Measurements from ENCODE around the gene ZNF283.

Gene ZNF283

GRCh38 chr19:43826787-43827754 lies at the start of gene ZNF283:
Gene ZNF283, plus strand, starts transcription at chr19:43827321. Its CDS starts 6,184 bp downstream, at chr19:43833505.
- peak; percentile 58 to 90 for DNase-seq

DNA sequence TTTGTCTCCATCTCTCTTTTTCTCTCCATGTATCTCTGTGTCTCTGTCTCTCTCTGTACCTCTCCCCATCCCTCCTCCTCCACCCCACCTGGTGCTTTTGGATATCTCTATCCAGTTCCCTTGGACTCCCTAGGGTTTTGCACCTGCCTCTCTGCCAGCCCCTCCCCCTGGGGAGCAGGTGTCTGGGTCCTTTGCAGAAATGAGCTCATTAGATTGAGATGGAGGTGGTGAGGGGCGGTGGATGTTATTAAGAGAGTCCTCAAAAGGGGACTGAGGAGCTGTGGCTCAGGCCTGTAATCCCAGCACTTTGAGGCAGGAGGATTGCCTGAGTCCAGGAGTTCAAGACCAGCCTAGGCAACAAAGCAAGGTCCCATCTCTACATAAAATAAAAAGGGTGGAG lies 48.5 kb upstream of the ZNF283 start:
- no peak for DNase-seq

DNA sequence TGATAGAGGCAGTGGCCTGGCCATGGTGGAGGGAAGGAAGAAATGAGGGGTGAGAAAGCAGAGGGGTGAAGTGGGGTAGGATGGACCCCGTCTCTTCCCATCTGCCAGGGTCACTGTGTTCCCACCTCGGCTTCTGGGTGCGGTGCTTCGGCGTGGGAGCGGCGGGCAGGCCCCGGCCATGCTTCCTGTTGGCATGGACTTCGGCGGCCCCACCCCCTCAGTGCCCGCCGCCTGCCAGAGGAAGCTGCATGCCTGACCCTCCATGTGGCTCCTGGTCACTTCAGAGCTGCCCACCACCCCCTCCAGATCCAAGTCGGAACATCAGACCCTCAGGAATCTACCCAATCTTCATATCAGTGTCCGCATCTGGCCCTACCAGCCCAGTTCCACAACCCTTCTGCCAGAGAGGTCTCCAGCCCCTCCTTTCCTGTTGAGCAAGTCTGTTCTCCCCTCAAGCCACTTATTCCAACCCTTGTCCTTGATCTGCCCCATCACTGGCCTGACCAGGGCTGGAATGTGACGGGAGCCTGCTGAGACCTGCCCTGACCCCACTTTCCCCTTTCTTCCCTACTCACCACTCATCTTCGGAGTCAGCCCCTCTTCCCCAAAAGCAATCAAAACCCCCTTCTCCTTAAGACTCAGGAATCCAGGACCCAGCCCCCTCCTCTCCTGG lies 47.8 kb upstream of the ZNF283 start:
- no peak for DNase-seq

GRCh38 chr19:43779820-43780219 lies 47.3 kb upstream of the ZNF283 start:
- DNase-seq = no peak

- DNase-seq = no peak
These were observed 46.2 kb upstream of the ZNF283 start, which contains the start of gene KCNN4 for GRCh38 chr19:43780706-43781525. Gene KCNN4, minus strand, starts transcription at chr19:43780973. Its CDS starts 112 bp downstream, at chr19:43780861.

GRCh38 chr19:43781630-43782310 lies 45.4 kb upstream of the ZNF283 start:
- DNase-seq = no peak

GRCh38 chr19:43782311-43782660 lies 44.8 kb upstream of the ZNF283 start:
- DNase-seq = no peak

GRCh38 chr19:43782689-43783231 lies 44.4 kb upstream of the ZNF283 start:
- no peak for DNase-seq

DNA sequence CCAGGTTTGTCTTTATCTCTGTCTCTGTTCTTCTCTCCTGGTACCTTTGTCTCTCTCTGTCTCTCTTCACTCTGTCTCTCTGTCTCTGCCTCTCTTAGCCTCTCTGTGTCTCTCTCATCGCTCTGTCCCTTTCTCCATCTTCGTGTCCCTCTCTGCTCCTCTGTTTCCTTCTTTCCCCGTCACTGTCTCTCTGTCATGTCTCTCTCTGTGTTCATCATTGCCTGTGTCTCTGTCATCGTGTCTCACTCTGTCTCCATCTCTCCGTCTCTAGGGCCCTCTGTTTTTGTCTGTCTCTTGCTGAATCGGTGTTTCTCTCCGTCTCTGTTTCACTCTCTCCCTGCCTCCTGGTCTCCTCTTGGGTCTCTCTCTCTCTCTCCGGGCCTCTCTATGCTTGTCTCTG lies 43.5 kb upstream of the ZNF283 start:
- no peak for DNase-seq

DNA sequence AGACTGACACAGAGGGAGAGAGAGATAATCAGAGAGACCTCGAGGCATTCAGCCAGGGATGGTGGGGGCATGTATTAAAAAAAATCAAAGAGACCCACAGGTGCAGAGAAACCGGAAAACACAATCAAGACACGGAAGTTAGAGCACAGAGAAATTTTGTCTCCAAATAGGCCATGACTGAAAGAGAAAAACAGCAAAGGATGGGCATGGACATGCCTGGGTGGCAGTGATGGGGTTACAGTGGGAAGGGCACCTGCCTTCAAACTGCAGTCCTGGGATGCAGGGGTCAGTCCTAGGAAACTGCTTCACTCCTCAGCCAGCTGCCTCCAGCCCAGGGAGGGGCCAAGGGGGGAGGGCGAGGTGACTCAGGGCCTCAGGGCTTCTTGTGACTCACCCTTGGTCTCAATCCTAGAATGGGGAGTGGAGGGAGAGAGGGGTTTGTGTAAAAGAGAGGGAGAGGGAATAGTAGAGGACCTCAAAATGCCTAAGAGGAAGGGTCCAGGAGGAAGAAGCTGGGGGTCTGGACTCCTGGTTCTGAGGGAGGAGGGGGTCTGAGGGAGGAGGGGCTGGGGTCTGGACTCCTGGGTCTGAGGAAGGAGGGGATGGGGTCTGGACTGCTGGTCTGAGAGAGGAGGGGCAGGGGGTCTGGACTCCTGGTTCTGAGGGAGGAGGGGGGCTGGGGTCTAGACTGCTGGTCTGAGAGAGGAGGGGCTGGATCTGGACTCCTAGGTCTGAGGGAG lies 42.7 kb upstream of the ZNF283 start:
- peak in 1 of 2 experiments; percentile 12 for DNase-seq

GRCh38 chr19:43784981-43785808 lies 41.9 kb upstream of the ZNF283 start:
- DNase-seq = peak; percentile 59 to 85

GRCh38 chr19:43786665-43787064 lies 40.5 kb upstream of the ZNF283 start:
- DNase-seq = no peak

- no peak for DNase-seq
These were observed 38.1 kb upstream of the ZNF283 start for GRCh38 chr19:43789029-43789428.

DNA sequence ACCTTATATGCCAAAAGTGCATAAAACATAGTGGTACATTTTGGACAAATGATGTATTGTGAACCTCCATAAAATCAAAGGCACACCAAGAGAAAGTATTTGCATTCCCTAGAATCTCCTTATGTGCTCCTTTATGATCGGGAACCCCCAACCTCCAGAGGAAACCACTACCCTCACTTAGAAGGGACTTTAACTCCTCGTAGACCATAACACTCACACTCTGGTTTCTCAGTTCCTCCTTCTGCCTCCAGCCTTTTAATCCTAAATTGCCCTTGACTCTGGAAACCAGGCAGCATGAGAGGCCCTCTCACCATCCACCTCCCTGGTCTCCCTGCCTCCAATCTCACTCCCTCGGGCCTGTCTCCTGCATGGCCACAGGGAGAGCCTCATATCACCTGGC lies 36.5 kb upstream of the ZNF283 start:
- no peak for DNase-seq

DNA sequence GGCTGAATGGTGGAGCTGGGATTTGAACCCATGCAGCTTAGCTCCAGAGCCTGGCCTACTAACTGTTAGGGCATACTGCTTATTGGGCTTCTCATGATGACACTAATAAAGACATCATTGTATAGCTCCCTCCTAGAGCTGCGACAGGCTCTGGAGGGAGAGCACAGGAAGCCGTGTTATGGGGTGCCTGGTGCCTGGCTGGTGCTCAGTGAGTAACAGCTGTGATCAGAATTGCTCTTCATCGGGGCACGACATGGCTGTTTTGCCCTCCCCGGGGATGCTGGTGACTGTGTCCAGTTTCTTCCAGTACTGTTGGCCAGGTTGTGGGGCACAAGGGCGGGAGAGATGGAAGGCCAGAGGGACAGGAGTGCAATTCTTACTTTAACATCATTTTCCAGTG lies 30.0 kb upstream of the ZNF283 start:
- no peak for DNase-seq

- DNase-seq = no peak
These were observed 29.6 kb upstream of the ZNF283 start for GRCh38 chr19:43797556-43797955.

DNA sequence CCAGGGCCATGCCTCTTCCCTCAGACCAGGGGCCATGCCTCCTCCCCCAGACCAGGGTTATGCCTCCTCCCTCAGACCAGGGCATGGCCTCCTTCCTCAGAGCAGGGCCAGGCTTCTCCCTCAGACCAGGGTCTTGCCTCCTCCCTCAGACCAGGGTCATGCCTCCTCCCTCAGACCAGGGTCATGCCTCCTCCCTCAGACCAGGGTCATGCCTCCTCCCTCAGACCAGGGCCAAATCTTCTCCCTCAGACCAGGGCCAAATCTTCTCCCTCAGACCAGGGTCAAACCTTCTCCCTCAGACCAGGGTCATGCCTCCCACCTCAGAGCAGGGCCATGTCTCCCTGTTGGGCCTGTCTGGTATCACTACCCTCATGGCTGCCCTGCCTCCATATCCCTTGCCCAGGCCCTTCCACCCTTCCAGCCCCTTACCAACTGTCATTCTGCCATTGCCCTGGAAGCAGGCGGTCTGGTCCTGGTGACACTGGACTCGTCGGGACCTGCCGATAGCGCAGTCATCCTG lies 29.0 kb upstream of the ZNF283 start:
- no peak for DNase-seq

- DNase-seq = peak in 1 of 2 experiments; percentile 30
These were observed 28.3 kb upstream of the ZNF283 start for GRCh38 chr19:43798546-43799409.

DNA sequence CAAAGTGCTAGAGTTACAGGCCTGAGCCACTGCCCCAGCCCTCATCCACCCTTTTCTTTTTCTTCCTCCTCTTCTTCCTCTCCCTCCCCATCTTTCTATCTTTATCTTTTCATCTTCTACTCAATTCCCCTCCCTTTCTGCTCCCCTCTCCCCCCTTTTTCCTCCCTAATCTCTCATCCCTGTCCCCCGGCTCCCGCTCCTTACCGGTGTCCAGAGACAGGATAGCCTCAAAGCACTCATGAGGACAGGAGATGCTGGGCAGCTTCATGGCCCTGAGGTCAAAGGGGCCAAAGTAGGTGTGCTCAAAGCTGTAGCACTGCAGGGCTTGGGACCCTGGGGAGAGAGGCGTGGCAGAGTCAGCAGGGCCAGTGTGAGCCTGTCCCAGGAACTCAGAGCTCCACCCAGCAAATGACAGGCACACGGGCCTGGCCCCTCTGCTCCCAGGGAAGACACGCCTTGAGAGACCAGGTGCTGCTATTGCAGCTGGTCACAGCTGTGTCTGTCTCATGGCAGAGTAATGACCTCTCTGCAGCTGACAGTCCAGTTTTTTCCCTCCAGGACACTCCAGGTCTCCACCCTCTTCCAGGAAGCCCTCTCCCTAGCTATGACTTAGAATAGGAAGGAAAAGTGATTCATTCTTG lies 27.5 kb upstream of the ZNF283 start:
- no peak for DNase-seq

Measured in NCI-H446 (cell line).